ENCODE results near the gene KDM4C. TPM values are rescaled to one million over a fixed set of nuclear protein-coding genes. Genes with fewer than 3 reads are reported as not detected.

The KDM4C gene
- total and polyA plus RNA-seq, 2 of the 13 experiments (the other 11 are each of a cell fraction or from before 2014, with no cell fraction given), result 19.4 to 23.6 TPM

DNA sequence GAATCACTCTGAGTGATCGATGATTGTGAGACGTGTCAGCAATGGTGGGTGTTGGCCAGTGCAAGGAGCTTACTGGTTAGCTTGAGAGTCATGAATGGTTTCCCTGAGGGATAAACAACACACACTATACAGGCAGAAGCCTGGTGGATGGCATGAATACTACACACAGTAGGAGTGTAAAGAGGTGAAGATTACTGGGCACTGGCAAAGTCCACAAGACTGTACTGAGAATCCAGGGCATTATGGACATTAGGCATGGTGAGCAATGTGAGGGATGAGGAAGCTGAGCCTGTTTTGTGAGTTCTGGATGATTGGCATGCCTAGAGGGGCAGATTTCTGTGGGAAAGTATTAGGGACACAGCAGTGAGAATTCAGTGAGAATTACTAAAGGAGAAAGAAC lies 71.3 kb downstream of the KDM4C start:
- Histone ChIP-seq H3K4me3 (replicated peaks in 1 of 3; ENCODE audit: insufficient read depth in 1 of 3, low read depth in 2 of 3, low read length in 3 of 3) (no peak overlapping the region), H3K79me2 (ENCODE audit: insufficient read depth, low read length) (no peaks in the 10 kb centered on the region), H3K9me3 (ENCODE audit: low read length) (no peaks in the 10 kb centered on the region), H4K20me1 (ENCODE audit: insufficient read depth, low read length) (no peaks in the 10 kb centered on the region), H3K4me2 (ENCODE audit: low read depth, low read length) (no peak overlapping the region), H2AFZ (ENCODE audit: low read length) (no peak overlapping the region), H3K27me3 (ENCODE audit: control insufficient read depth in 1 of 2, insufficient read depth in 2 of 2, low read length in 2 of 2) (no peaks in the 10 kb centered on the region), H3K4me1 (ENCODE audit: insufficient read depth, low read length) (peaks cover 10% of the 10 kb centered on the region), H3K9ac (ENCODE audit: insufficient read depth, low read depth, low read length) (no peak overlapping the region), H3K36me3 (replicated peaks in 1 of 2; ENCODE audit: control insufficient read depth in 1 of 2, insufficient read depth in 2 of 2, low read length in 2 of 2) (peaks cover 5 to 6% of the 10 kb centered on the region in 2 experiments; a peak in 3 of 5 replicates), H3K27ac (ENCODE audit: extremely low read length, insufficient read depth, low read length) (no peak overlapping the region)
- in situ Hi-C loops (cut with HindIII; ENCODE audit: extremely low pct_ligation_motif_present, low pct_unique_long_range_greater_than_20kb) (loop anchor here (10.0 to 25.0 kb wide), 2 partner anchors 358 to 696 kb away; no protein-coding TSS in a partner anchor), intact Hi-C loops (cut with micrococcal nuclease; ENCODE audit: unreplicated experiment) (loop anchor here (5.0 kb wide), 2 partner anchors 223 to 708 kb away; no protein-coding TSS in a partner anchor)
- POLR2A ChIA-PET, result interaction anchor here (1.2 kb wide), 1 partner anchor 72 kb away, joined by 5 read pairs; the partner anchor contains the start of gene KDM4C
- CTCF ChIA-PET (ENCODE audit: low intra/inter-chr PET ratio, low total read pairs), result no interaction called here
- BruUV-seq (replicated peaks), result no TSS peak
- DNase-seq (ENCODE audit: low spot score) (peak; percentile 57), ATAC-seq (peak; percentile 91), FAIRE-seq (no peak)
- WGBS (ENCODE audit: low lambda C conversion rate), result 96% methylated on average over 2 of the region's 2 CpGs
- TF ChIP-seq DNMT1 (CRISPR knock-in tag; IDR thresholded peaks at IDR 0.05) (no peak), TEAD3 (CRISPR knock-in tag; optimal IDR thresholded peaks at IDR 0.05; ENCODE audit: borderline replicate concordance) (peak; percentile 37)

DNA sequence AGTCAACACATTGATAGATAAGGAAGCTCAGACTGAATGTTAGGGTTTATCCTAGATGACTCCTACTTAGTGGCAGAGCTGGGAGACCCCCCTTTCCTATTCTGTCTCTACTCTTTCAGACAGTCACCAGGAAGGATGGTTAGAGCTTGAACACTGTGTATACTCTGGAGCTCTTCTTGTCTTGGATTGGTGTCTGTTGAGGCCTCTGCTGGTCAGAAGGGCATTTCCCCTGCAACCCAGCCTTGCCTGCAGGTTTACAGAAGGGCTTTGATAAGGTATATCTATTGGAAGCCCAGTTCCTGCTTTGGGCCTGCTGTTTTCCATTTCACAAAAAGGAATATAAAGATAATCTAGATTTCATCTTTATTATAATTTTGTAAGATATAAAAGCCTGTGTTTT lies 71.8 kb downstream of the KDM4C start:
- no peaks in the 10 kb centered on the region for H3K27me3 ChIP-seq (ENCODE audit: control insufficient read depth in 1 of 2, insufficient read depth in 2 of 2, low read length in 2 of 2)
- no peak for TF ChIP-seq MBD4 (IDR thresholded peaks at IDR 0.05; ENCODE audit: borderline replicate concordance, low read length)
- TF ChIP-seq RELA (CRISPR knock-in tag; IDR thresholded peaks at IDR 0.05), result no peak
- TF ChIP-seq, protein P1, sequence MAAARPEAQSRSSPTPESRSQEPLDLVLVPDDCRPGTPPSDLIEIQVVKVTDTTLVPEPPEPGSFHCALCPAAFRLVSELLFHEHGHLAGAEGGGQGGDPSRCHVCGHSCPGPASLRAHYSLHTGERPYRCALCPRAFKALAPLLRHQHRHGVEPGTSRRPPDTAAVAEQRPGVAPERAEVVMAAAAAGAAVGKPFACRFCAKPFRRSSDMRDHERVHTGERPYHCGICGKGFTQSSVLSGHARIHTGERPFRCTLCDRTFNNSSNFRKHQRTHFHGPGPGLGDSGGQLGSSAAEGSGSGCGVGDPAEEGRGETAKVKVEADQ (CRISPR knock-in tag; IDR thresholded peaks at IDR 0.05; ENCODE audit: borderline replicate concordance), result no peak
- no peak for TF ChIP-seq ETV6 (CRISPR knock-in tag; conservative IDR thresholded peaks at IDR 0.05)
- TF ChIP-seq, protein P2, sequence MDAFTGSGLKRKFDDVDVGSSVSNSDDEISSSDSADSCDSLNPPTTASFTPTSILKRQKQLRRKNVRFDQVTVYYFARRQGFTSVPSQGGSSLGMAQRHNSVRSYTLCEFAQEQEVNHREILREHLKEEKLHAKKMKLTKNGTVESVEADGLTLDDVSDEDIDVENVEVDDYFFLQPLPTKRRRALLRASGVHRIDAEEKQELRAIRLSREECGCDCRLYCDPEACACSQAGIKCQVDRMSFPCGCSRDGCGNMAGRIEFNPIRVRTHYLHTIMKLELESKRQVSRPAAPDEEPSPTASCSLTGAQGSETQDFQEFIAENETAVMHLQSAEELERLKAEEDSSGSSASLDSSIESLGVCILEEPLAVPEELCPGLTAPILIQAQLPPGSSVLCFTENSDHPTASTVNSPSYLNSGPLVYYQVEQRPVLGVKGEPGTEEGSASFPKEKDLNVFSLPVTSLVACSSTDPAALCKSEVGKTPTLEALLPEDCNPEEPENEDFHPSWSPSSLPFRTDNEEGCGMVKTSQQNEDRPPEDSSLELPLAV (CRISPR knock-in tag; conservative IDR thresholded peaks at IDR 0.05; ENCODE audit: low read depth), result no peak
- TF ChIP-seq ZNF572 (CRISPR knock-in tag; IDR thresholded peaks at IDR 0.05), result no peak
- TF ChIP-seq DNMT3B (CRISPR knock-in tag; conservative IDR thresholded peaks at IDR 0.05), result no peak
- TF ChIP-seq AGO1 (IDR thresholded peaks at IDR 0.05; ENCODE audit: low read depth, low read length, poor library complexity, severe bottlenecking), result no peak
- TF ChIP-seq GPN1 (CRISPR knock-in tag; IDR thresholded peaks at IDR 0.05; ENCODE audit: borderline replicate concordance), result no peak
- TF ChIP-seq ZNF501 (CRISPR knock-in tag; IDR thresholded peaks at IDR 0.05), result no peak
- no peak for TF ChIP-seq EEA1 (CRISPR knock-in tag; IDR thresholded peaks at IDR 0.05; ENCODE audit: borderline replicate concordance)
- TF ChIP-seq, protein P3, sequence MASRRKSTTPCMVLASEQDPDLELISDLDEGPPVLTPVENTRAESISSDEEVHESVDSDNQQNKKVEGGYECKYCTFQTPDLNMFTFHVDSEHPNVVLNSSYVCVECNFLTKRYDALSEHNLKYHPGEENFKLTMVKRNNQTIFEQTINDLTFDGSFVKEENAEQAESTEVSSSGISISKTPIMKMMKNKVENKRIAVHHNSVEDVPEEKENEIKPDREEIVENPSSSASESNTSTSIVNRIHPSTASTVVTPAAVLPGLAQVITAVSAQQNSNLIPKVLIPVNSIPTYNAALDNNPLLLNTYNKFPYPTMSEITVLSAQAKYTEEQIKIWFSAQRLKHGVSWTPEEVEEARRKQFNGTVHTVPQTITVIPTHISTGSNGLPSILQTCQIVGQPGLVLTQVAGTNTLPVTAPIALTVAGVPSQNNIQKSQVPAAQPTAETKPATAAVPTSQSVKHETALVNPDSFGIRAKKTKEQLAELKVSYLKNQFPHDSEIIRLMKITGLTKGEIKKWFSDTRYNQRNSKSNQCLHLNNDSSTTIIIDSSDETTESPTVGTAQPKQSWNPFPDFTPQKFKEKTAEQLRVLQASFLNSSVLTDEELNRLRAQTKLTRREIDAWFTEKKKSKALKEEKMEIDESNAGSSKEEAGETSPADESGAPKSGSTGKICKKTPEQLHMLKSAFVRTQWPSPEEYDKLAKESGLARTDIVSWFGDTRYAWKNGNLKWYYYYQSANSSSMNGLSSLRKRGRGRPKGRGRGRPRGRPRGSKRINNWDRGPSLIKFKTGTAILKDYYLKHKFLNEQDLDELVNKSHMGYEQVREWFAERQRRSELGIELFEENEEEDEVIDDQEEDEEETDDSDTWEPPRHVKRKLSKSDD (CRISPR knock-in tag; IDR thresholded peaks at IDR 0.05; ENCODE audit: low read depth), result no peak

More for the DNA sequence above, 71.8 kb downstream of the KDM4C start:
- ATAC-seq (peak; percentile 46; the same call in 2 of the 3 replicates), FAIRE-seq (no peak), DNase-seq (ENCODE audit: low spot score) (no peak)
- ChIA-PET CTCF (ENCODE audit: low intra/inter-chr PET ratio, low total read pairs) (no interaction called here), POLR2A (interaction anchor here (1.2 kb wide), 1 partner anchor 72 kb away, joined by 5 read pairs; the partner anchor contains the start of gene KDM4C)
- Histone ChIP-seq H3K27ac (ENCODE audit: extremely low read length, insufficient read depth, low read length) (no peak overlapping the region), H4K20me1 (ENCODE audit: insufficient read depth, low read length) (no peaks in the 10 kb centered on the region), H3K4me3 (replicated peaks in 1 of 3; ENCODE audit: insufficient read depth in 1 of 3, low read depth in 2 of 3, low read length in 3 of 3) (no peak overlapping the region), H3K4me2 (ENCODE audit: low read depth, low read length) (no peak overlapping the region), H3K4me1 (ENCODE audit: insufficient read depth, low read length) (peaks cover 10% of the 10 kb centered on the region), H3K36me3 (replicated peaks in 1 of 2; ENCODE audit: control insufficient read depth in 1 of 2, insufficient read depth in 2 of 2, low read length in 2 of 2) (peaks cover 6 to 9% of the 10 kb centered on the region in 2 experiments; a peak in 4 of 5 replicates), H3K9me3 (ENCODE audit: low read length) (no peaks in the 10 kb centered on the region), H2AFZ (ENCODE audit: low read length) (no peak overlapping the region), H3K9ac (ENCODE audit: insufficient read depth, low read depth, low read length) (no peak overlapping the region), H3K79me2 (ENCODE audit: insufficient read depth, low read length) (no peaks in the 10 kb centered on the region)
- in situ Hi-C loops (cut with HindIII; ENCODE audit: extremely low pct_ligation_motif_present, low pct_unique_long_range_greater_than_20kb) (loop anchor here (10.0 to 25.0 kb wide), 2 partner anchors 358 to 695 kb away; no protein-coding TSS in a partner anchor), intact Hi-C loops (cut with micrococcal nuclease; ENCODE audit: unreplicated experiment) (loop anchor here (5.0 kb wide), 2 partner anchors 223 to 708 kb away; no protein-coding TSS in a partner anchor)
- no TSS peak for BruUV-seq (replicated peaks)
